GM12892 (cell line): ENCODE results near the gene STPG2.

Experiments used
- DNase-seq: peaks from one replicate; pipeline ENCODE4 v3.0.0; 2011; ENCODE audit not compliant: insufficient read length
- FAIRE-seq: peaks from 2 replicates; lab custom pipeline; 2011; peaks lifted over from hg19 to GRCh38; lab: Jason Lieb, UNC
- POLR2A ChIP-seq: IDR thresholded peaks from 2 replicates; pipeline ENCODE4 v1.6.1; 2011; ENCODE audit warnings: low read depth, low read length, control low read depth
- POLR2AphosphoS5 ChIP-seq: IDR thresholded peaks from 2 replicates; pipeline ENCODE4 v1.6.1; 2011; ENCODE audit warnings: low read depth, low read length, control low read depth
- TAF1 ChIP-seq: IDR thresholded peaks from 2 replicates; pipeline ENCODE4 v1.6.1; 2011; ENCODE audit warnings: low read depth, mild to moderate bottlenecking, control low read depth, low read length, borderline replicate concordance

The STPG2 gene

DNA sequence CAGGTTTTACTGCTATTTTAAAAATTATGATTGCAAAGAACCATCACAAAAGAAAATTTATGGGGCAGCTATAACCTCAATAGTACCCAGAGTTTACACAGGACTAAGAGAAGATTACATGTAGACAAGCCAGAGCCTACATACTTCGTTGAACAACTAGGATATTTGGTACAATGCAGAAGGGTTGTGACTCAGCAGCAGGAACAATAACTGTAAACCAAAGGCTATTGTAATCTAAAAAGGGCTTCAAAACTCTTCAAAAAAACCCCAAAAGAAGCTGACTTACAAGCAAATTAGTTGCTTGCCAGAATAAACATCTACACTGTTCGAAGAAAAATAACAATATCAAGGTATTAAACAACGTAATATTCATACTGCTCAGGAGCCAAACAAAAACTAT is 618.0 kb downstream of the STPG2 start:
- FAIRE-seq (no peak), DNase-seq (no peak)
- TF ChIP-seq POLR2A: no peak
- TF ChIP-seq TAF1: no peak
- no peak for TF ChIP-seq POLR2AphosphoS5

DNA sequence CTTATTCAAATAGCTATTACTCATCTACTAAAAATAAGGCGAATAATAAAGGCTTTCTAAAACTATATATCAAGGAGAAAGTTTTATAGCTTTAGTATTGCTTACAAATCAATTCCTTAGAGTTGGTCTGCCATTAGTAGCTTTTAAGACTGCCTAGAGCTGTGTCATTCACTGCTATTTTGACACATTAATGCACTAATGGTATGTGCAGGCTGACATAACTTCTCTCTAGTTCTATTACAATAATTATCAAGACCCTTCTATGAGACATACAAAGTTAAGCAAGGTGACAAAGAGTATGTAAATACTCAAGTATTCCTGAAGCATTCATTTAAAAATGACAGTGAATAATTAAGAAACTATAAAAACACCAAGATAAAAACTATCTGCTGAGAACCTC is 625.3 kb downstream of the STPG2 start:
- DNase-seq (no peak), FAIRE-seq (no peak)
- TF ChIP-seq TAF1: no peak
- TF ChIP-seq POLR2A: no peak
- TF ChIP-seq POLR2AphosphoS5: no peak

DNA sequence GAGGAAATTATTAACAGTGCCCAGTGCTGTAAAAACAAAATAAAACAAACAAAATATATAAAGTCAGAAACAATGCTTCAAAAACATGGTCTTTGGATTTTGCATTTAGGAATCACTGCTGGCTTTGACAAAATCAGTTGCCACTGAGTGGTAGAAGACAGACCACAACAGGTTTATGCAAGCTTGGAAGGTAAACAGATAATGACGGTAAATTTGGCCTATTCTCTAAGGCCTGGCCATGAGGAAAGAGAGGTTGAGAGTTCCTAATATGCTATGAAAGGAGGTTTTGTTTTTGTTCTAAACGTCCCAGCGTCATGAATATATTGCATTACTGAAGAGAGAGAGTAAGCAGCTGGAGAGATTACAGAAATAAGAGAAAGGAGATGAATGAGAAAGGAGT is 629.4 kb downstream of the STPG2 start:
- FAIRE-seq (no peak), DNase-seq (no peak)
- TF ChIP-seq POLR2A (no peak), TAF1 (no peak), POLR2AphosphoS5 (no peak)
